HG02885 (cell line): ENCODE results near the gene RCAN2.

Experiments used
- ATAC-seq: cut with Tn5 transposase; IDR thresholded peaks from one replicate; pipeline ENCODE4 v1.9.1; 2021; ENCODE audit warnings: mild to moderate bottlenecking; ENCODE audit not compliant: unreplicated experiment, poor library complexity

Gene RCAN2

DNA sequence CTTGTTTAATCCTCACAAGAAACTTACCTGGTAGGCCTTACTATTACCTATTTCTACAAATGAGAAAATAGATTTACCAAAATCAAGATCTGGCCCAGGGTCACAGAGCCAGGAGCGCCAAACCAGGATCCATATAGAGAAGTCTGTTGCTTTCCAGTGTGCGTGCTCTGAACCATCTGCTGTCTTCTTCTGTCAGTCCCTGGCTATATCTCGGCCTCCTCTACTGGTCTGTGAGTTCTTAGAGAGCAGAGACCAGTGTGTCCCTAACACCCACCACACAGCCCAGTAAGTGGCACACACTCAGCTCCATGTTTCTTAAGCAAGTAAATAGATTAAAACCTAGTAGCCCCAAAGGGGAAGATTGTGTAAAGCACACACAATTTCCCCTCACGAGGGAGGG lies 301.5 kb downstream of the RCAN2 start:
- no peak for ATAC-seq

DNA sequence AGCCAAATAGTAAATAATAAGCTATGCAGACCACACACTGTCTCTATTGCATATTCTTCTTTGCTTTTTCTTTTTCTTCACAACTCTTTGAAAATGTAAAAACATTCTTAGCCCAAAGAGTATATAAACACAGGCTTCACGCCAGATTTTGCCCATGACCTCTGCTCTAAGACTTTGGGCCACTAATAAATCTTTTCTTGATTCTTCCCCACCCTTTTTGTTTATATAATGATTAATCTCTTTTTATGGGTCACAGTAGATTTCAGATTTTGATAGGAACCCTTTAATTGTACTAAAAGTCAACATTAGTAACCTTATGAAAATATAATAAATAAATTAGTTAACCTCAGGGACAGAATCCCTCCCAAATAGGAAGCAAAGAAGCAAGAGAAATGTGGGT lies 304.7 kb downstream of the RCAN2 start:
- no peak for ATAC-seq

DNA sequence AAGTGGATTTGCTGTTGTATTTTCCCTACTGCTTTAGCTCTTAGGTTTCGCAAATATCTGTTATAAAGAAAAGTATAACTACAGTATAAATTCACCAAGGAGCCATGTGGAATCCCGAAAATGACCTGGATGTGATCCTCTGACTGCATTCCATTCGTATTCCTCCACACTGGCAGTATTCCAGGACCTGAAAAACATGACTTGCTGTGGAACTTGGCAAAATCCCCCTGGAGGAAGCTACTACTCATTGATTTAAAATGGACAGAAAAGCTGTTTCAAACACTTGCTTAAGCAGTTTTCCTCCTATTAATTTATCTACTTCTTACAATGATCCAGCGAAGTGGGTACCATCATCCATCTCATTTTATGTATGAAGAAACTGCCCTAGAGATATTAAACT lies 307.1 kb downstream of the RCAN2 start:
- ATAC-seq, result no peak

DNA sequence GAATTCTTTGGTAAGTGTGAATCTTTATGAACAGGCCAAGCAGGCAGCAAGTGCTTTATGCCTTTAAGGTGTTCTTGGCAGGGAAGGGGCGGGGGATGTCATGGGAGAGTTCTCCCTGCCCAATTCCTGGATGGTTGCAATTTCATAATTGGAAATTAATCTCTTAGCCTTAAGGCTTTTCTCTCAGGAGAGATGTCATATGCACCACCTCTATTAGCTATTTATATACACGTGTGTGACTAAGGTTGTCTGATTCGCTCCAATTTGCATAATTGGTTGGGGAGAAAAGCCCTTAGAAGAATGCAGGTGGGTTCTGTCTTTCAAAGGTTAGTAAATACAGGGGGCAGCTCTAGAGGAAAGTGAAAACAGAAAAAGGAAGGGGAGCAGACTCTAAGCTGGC lies 315.3 kb downstream of the RCAN2 start:
- ATAC-seq, result peak; percentile 35

DNA sequence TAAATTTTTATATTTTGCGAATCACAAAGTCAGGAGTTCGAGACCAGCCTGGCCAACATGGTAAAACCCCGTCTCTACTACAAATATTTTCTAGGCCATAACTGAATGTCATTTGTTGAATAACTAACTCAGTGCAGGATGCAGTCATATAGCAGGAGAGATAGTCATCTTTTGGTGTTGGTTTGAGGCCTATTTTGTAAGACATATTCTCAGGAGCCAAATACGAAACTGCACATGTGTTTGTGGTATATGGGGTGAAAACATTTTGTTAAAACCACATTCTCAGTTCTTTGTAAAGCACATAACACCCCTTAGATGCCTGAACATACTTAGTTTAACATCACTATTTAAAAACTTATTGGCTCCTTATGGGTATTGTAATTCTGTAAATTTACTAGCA lies 315.8 kb downstream of the RCAN2 start:
- peak; percentile 84 for ATAC-seq

DNA sequence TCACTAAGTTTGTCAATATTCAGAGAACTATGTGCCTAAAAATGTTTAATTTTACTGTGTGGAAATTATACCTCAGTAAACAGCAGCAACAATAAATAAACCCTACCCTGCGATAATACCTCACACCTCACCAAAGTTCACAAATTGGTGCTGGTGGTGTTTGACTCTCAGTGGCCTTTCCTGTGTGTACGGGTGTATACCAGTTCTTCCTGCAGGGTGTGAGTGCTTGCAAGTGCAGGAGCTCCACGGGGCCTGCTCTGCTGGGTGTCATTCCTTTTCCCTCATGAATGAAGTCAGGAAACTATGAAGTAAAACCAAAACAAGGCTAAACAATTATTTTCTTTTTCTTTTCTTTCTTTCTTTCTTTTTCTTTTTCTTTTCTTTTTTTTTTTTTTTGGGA lies 316.3 kb downstream of the RCAN2 start:
- no peak for ATAC-seq

DNA sequence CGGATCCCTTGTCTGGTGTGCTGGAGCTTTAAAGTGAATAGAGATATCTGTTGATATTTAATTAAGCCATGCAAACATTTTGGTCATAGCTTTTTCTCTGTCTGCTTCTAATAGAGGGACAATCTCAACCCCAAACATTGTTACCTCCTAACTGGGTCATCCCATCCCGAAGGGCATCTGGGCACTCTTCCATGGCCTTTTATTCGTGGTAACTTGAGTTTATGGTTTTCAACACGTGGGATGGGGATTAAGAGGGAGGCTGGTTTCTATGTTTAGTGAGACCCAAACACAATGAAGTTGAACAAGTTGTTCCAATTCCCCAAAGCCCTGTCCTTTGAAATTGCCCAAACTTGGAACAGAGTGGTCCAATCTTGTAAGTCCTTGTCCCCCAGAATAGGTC lies 319.1 kb downstream of the RCAN2 start:
- no peak for ATAC-seq
